Kidney tubule cell (primary cell): ENCODE data around the gene ABCF1.
"Not testable (repeated sequence)": the region's sequence is repeated elsewhere in the genome, so short reads cannot be mapped to it uniquely, and the experiment has no call there.

Source experiments
- DNase-seq: peaks from one replicate; pipeline ENCODE4 v3.0.0-alpha.2; 2018; ENCODE audit warnings: low spot score

ABCF1 gene

DNA sequence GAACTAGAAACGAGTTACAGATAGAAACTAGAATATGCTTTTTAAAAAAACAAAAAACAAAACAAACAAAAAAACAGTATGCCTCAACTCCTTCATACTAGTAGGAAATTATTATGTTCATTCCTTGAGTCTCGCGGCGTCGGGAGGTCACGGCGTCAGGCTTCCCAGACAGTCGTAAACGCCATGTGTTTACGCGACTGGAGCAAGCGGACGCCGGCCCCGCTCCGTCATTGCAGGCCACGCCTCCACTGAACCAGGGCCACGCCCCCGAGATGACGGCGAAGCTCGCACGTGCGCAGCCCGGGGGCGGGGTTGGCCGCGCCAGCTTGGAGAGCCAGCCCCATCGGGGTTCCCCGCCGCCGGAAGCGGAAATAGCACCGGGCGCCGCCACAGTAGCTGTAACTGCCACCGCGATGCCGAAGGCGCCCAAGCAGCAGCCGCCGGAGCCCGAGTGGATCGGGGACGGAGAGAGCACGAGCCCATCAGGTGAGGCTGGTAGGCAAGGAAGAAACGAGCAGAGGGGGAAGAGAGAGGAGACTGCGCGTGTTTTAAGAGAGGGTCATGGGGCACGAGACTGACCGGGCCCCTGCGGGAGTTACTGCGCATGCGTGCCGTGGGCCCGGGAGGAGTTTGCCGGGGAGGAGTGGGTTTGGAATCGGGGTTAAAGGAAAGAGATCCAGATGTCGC lies at the start of gene ABCF1:
ABCF1 (plus strand) TSS at position 368 of the 687 bp plus-strand sequence; CDS start at position 414, 46 bp downstream.
- peak; percentile 97 for DNase-seq

DNA sequence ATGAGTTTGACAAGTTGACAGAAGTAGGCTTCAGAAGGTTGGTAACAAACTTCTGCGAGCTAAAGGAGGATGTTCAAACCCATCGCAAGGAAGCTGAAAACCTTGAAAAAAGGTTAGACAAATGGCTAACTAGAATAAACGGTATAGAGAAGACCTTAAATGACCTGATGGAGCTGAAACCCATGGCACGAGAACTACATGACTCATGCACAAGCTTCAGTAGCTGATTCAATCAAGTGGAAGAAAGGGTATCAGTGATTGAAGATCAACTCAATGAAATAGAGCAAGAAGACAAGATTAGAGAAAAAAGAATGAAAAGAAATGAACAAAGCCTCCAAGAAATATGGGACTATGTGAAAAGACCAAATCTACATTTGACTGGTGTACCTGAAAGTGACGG lies 49.3 kb upstream of the ABCF1 start:
- DNase-seq: peak; percentile 43

DNA sequence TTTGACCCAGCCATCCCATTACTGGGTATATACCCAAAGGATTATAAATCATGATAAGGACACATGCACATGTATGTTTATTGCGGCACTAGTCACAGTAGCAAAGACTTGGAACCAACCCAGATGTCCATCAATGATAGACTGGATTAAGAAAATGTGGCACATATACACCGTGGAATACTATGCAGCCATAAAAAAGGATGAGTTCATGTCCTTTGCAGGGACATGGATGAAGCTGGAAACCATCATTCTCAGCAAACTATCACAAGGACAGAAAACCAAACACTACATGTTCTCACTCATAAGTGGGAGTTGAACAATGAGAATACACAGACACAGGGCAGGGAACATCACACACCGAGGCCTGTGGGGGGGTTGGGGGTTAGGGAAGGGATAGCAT lies 44.8 kb upstream of the ABCF1 start:
- DNase-seq: not testable (repeated sequence)

DNA sequence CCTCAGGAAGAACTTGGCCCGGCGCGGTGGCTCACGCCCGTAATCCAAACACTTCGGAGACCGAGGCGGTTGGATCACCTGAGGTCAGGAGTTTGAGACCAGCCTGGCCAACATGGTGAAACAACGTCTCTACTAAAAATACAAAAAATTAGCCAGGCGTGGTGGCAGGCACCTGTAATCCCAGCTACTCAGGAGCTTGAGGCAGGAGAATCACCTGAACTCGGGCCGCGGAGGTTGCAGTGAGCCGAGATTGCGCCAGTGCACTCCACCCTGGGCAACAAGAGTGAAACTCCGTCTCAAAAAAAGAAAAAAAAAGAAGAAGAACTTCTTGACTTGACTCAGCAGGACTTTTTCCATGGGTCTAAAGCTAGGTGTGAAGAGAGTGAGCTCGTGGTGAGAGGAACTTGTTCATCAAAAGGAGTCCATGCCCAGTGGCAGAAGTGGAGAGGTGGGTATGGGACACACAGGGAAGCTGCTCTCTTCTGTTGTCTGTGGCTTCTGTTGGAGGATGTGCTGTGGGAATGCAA lies 41.8 kb upstream of the ABCF1 start:
- DNase-seq: not testable (repeated sequence)

DNA sequence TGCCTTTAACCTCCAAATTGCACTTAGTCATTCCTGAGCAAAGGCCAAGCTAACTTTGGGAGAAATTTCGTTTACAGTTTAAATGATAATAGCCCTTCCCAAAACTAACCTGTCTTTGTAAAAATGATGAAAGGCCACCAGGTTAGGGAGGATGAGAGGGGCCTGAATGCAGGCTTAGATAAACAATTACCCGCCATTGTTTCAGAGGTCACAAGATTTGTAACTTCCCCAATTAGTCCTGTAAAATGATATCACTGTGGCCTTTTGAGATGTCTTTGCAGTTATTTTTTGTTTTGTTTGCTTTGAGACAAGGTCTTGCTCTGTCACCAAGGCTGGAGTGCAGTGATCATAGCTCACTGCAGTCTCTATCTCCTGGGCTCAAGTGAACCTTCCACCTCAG lies 41.2 kb upstream of the ABCF1 start:
- no peak for DNase-seq

DNA sequence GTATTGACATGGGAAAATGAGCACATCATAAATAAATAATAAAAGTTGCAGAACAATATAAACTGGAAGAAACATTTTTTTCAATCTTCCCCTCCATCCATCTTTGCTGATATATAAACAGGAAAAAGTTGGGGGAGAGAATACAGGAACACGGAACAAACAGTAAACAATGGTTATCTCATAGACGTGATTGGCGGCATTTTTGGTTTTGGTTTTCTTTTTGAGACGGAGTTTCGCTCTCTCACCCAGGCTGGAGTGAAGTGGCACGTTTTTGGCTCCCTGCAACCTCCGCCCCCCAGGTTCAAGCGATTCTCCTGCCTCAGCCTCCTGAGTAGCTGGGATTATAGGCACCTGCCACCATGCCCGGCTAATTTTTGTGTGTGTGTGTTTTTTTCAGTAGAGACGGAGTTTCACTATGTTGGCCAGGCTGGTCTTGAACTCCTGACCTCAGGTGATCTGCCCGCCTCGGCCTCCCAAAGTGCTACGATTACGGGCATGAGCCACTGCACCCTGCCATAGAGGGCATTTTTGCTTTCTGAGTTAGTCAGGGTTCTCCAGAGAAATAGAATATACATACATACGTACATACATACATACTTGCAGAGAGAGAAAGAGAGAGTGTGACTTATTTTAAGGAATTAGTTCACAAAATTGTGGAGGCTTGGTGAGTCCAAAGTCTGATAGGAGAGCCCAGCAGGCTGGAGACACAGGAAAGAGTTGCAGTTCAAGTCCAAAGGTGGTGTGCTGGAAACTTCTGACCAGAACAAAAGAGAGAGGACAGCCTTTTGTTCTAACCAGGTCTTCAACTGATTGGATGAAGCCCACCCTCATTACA lies 37.6 kb upstream of the ABCF1 start:
- DNase-seq: no peak

DNA sequence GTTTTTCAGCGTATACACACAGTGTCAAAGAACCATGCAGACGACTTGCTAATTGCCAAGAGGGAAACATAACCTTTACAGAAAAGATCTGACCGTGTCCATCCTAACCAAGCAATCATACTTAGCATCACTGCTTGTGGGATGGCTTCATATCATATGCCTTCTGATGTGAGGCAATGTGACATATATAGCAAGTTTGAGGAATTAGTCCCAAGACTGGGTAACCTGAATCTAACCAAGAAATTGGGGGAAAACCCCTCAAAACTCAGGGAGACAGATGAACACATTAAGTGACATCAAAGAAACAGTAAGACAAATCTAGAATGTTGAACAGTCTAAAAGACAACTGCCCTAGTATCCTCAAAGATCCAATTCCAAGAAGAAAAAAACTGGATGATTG lies 33.3 kb upstream of the ABCF1 start:
- no peak for DNase-seq

DNA sequence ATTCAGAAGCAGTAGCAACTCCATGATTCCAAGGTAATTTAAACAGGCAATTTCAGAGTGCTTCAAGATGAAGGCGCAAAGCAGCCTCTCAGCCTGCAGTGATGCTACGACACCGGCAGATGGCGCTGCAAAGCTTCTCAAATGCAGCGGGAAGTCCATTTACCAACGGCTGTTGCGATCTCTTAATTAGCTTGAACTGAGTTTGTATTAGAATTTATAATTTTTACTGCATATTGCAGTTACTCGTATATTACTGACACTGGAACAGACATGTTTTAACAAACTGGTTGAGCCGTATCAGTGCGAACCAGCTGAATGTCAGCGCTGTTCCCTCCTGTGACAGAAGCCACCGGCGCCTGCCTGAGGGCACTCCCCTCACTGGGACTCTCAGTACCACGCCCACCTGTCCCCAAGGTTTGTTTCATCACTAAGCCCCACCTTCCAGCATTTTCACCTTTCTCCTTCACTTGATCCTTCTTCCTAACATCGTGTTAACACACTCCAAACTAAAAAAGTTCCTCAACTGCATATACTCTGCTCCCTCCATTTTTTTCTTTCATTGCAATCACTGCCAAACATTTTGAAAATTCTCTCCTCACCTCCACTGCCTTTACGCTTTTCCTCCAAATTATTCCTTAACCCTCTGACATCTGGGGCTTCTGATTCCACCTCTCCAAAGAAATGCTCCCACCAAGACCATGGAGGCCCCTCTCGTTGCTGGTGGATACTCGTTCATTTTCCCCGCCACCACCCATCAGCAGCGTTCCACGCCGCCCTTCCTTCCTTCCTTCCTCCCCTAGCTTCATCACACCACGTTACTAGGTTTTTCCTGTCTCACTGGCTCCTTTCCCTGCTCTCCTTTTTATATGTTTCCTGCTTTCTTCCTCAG lies 29.5 kb upstream of the ABCF1 start:
- DNase-seq: peak; percentile 80

DNA sequence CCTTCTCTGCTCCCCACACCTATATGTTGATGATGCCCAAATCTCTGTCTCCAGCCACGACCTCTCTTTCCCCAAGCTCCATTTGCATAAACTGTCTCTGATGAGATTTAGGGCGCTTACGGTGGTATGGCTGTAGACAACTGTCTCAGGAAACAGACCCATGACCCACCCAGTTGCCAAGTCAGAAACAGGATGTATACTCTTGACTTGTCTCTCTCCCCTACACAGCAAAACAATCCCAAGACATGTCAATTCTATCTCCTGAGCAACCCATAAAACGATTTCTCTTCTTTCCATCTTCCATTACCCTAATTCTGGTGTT lies 28.9 kb upstream of the ABCF1 start:
- DNase-seq: no peak

DNA sequence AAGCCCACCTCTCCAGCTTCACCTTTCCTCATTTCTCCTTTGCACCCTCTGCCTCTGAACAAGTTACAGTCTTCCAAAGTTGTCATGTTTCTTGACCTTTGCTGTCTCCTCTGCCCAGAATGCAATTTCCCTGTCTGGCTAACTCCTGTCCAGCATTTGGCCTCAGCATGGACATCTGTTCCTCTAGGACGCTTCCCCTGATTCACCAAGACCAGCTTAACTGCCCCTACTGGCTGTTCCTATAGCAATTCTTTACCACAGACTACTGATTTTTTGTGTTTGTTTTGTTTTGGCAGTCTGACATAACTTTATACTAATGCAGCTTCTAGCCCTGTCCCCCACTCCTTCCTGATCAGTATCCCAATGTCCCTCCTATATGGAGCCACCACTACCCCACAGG lies 28.3 kb upstream of the ABCF1 start:
- no peak for DNase-seq

DNA sequence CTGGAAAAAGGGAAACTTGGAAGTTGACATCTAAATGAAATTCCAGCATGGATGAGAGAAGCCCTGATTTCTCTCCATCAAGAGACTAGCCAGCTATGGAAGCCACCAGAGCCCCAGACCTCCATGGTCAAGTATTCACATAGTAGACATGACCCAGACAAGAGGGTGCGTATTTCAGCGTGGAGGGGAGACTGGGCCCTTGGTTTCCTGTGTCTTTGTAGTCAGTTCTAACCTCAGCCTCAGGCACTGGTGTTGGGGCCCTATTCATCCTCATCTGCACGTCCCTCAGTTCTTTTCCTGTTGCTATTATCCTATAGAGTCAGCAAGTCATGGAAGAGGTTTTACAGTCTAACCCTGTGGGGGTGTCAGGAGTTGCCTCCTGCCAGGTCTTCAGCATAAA lies 27.4 kb upstream of the ABCF1 start:
- DNase-seq: no peak

DNA sequence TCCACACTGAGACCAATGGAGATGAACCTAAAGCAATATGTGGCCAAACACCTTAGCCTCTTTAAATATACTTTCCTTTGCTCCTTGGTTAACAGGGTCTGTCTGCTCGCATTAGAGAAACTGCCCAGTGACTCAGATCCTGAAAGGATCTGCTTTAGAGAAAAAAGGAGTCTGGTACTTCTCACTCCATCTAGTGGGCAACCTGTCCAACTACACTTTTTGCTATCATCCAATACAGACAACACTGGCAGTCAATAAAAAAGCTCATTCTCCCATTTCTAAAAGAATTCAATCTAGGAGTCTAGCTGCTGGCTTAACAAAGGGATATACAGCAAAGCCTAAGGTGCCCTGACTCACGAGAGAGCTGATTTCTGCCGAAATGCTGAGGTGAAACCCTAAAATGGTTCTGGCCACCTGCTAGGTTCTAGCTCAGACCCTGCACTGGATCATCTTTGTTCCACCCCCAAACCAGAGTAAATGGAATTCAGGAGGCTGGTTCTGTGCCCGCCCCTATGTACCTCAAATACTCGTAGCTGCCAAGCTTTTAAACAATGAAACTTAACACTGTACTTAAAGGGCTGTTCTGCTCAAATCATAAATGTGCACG lies 26.5 kb upstream of the ABCF1 start:
- DNase-seq: peak; percentile 73

DNA sequence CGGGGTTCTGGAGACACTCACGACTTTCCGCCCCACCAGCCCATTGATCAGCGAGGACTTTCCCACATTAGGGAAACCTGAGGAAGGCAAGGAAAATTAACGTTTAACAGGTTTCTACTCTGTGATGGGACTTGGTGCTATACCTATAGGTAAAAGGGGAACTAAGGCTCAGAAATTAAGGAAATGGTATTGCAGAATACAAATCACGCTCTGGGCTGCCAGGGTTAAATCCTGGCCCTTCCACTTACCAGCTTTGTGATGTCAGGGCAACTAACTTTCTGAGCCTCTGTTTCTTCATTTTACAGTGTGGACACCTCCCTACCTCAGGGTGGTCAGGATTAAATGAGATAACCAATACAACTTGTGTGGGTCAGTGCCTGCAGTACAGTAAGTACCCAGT lies 23.8 kb upstream of the ABCF1 start:
- DNase-seq: no peak

DNA sequence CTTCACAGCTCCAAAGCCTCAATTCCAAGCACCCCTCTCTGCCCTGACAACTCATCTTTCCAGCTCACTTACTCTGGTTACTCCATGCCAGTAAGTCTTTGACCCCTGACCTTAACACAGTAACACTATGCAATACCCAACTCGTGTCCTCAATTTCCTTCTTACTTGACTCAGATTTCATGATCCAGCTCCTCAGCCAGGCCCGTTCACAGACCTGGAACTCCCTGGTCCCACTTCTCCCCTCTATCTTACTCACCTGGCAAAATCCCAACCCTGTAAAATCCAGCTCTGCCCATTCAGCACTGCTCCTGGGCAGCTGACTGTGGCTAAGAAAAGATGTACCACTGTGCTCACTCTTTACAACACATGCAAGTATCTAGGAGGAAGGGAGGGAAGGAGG lies 22.9 kb upstream of the ABCF1 start:
- peak; percentile 83 for DNase-seq

DNA sequence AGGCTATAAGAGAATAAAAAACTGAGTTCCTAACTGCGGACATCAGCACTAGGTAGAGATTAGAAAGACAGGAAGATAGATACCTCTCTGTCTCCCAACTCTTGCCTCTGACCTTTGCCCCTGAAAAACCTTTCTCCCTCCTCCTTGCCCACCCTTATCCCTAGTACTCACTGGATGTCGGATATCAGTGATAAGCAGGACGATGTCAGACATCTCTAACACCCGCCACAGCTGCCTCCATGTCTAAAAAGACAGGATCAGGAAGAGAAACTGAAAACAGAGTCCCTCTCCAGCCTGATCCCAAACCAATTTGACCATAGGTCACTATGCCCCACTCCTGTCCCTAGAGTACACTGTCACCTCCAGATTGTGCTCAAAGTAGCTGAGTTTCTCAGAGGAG lies 16.8 kb upstream of the ABCF1 start:
- DNase-seq: no peak

DNA sequence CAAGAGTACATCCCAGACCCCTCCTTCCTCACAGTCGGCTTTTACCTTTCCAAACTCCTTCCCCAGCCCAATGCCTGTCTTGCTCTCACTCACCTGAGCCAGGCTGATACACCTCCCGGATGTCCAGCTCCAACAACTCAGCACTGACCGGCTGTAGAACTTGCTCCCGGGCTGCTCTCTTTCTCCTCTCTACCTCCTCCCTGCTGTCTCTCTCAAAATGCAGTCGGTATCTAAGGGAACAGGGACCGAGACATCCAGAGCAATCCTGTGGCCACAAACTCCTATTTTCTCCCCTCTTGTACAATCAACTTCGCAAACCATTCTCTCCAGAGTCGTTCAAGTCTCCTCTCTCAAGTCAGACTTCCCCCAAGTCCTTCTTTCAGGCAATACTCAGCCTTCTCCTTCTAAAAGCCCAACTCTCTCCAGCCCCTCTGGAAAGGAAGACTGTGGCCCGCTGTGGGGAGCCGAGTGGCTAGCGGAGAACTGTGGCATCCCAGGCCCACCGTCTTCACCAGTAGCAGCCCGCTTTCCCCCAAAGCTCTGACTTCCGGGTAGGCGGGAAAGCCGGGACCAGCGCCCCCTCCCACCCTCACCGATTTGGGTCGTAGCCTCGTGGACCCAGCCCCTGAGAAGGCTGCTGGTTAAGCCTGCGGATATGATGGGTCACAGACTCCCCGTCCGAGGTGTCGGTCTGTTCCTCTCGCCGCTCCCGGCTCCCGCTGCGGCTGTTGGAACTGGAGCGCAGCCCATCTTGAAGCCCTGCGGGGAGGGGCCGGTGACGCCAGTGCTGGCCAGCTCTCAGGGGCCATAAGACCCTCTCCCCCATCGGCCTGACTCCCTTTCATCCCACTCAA lies 16.1 kb upstream of the ABCF1 start:
- DNase-seq: peak; percentile 27

DNA sequence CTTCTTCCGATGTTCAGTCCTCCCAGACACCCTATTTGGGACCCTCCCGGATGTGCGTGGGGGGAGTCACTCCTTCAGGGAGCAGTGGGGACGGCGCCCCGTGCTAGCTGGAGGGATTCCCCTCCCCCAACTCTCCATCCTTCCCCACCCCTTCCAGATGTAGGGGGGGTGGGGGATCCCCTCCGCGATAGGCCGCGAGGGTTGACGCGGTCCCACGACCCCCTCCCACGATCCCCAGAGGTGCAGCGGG lies 15.5 kb upstream of the ABCF1 start:
- no peak for DNase-seq

DNA sequence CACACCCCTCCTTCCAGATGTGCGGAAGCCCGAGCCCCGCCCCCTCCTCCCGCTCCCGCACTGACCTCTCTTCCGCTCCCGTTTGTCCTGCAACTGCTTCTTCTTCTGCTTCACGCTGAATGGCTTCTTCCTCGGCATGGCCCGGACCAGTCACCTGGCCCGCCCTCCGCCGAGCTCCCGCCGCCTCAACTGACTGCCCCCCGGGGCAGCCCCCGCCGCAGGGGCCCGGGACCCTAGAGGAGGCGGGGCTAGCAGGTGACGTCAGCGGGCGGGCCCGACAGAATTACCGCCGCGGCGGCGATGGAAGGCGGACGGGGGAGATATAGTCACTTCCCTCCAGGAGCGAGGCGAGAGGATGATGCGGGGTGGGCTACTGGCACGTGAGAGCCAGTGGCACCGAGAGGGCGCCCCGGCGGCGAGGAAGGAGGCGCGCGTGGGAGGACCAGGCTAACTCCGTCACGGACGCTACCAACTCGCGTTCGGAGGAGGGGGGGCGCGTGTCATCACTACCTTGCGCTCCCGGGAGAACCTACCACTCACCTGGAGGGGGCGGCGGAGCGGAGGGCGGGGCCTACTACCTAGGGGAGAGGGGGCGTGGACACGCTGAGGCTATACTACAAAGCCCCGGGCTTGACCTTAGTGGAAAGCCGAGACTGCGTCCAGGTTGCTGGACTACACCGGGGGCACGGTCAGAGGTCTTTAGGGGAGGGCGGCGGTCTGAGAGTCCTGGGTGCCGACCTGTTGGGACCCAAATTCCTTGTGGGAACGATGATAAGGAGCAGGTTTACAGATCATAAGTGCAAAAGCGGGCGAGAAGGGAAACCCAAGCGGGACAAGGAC lies 15.0 kb upstream of the ABCF1 start, which contains the start of gene GNL1:
GNL1 (minus strand) TSS at position 424 of the 840 bp plus-strand sequence; CDS start at position 138, 286 bp downstream.
- peak; percentile 96 for DNase-seq

DNA sequence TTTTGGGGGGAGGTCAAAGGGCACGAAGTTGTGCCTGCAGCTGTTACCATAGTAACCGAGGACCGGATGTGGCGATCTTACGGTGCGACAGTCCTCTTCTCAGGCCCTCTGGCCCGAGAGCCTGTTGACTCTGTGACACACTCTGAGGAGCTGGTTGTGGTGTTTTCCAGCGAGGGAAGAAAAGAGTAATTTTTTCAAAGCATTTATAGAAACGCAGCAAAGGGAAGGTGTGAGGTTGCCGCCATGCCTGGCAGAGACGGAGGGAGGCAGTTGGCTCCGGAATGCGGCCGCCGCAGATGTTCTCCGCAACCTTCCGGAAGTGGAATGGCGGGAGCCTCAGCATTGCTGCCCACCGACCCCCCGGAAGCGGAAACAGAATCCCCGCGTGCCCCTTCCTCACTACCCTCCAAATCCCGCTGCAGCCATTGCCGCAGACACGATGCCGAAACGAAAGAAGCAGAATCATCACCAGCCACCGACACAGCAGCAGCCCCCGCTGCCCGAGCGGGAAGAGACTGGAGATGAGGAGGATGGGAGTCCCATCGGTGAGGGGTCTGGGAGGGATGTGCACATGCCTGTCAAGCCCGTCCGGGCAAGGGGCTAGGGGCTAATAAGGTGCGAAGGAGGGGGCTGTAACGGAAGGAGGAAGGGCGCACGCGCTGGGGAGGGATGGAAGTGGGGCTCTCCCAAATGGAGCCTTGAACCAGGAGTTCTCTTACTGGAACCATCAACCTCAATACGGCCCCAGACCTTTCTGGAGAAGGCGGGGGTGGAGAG lies 14.1 kb upstream of the ABCF1 start, which contains the start of gene PRR3:
PRR3 (plus strand) TSS at position 390 of the 777 bp plus-strand sequence; CDS start at position 440, 50 bp downstream.
- DNase-seq: peak; percentile 92

DNA sequence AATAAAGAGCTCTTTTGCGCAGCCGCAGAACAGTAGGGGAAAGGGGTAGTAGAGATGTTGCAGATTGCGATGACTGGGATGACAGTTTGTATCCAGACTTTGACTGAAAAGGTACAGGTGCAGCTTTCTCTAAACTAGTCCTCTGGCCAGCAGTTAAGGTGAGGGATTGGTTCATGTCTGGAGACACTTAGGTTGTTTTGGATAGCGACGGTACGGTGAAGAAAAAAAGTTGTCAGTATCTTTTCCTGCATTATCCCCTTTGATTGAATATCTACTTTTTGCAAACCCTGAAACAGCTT lies 13.6 kb upstream of the ABCF1 start:
- peak; percentile 54 for DNase-seq
